GM12878 (cell line): ENCODE measurements around the gene RXRG. TPM values are rescaled to one million over a fixed set of nuclear protein-coding genes. Genes with fewer than 3 reads are reported as not detected.

ENCODE experiments used
- ATAC-seq: fragments of 200-7000 bp; cut with Tn5 transposase; 3 replicates; pipeline ENCODE4 v1.9.1; 2020; ENCODE audit warnings: mild to moderate bottlenecking, moderate library complexity
- BruUV-seq: library from RNA; stranded (reverse); fragments of 400-500 nt; replicated peaks from 2 replicates; lab custom pipeline; 2021; lab: Mats Ljungman, UMichigan
- CTCF ChIA-PET: fragments of 300-600 bp; sonication (Branson Sonifier 250); formaldehyde crosslinking; extraction: SDS; loops from one replicate; lab custom pipeline; 2021; ENCODE audit warnings: inconsistent platforms; lab: Yijun Ruan, JAX
- POLR2A ChIA-PET: fragments of 350-600 bp; formaldehyde crosslinking; extraction: SDS; loops from one replicate; lab custom pipeline; 2021; ENCODE audit warnings: inconsistent platforms; lab: Charles Lee
- RAD21 ChIA-PET: fragments of 300-600 bp; sonication (Branson Sonifier 250); formaldehyde crosslinking; loops from one replicate; lab custom pipeline; 2023; ENCODE audit warnings: antibody characterized with exemption; ENCODE audit not compliant: unreplicated experiment; lab: Charles Lee
- SMC1A ChIA-PET: fragments of 300-600 bp; sonication (Branson Sonifier 250); formaldehyde crosslinking; loops from one replicate; lab custom pipeline; 2023; ENCODE audit not compliant: unreplicated experiment, uncharacterized antibody; lab: Charles Lee
- DNase-seq: peaks from one replicate; pipeline ENCODE4 v3.0.0-alpha.2; 2011; ENCODE audit warnings: low read depth, low spot score
- FAIRE-seq: peaks from 3 replicates; lab custom pipeline; 2011; peaks lifted over from hg19 to GRCh38; lab: Jason Lieb, UNC
- H2AFZ ChIP-seq: 2 replicates; pipeline ENCODE4 v1.6.0; 2011; ENCODE audit warnings: low read depth, low read length, control low read depth; ENCODE audit not compliant: control insufficient read depth
- H3K27ac ChIP-seq: 2 replicates; pipeline ENCODE4 v1.5.1; 2011; ENCODE audit warnings: control low read depth; ENCODE audit not compliant: control insufficient read depth, insufficient read depth
- H3K27me3 ChIP-seq, 2 experiments: replicated peaks in 1 of 2; 2 replicates each; pipeline versions ENCODE4 v1.6.0 to v1.6.1; 2011; ENCODE audit warnings: low read length in 1 of 2; ENCODE audit not compliant: control insufficient read depth in 2 of 2, insufficient read depth in 2 of 2
- H3K36me3 ChIP-seq, 2 experiments: 2 replicates each; pipeline ENCODE4 v1.5.1; 2011; ENCODE audit warnings: low read length in 1 of 2; ENCODE audit not compliant: control insufficient read depth in 2 of 2, insufficient read depth in 2 of 2
- H3K4me1 ChIP-seq: 2 replicates; pipeline ENCODE4 v1.6.1; 2011; ENCODE audit warnings: mild to moderate bottlenecking, low read length, moderate library complexity, mixed read lengths; ENCODE audit not compliant: control insufficient read depth, insufficient read depth
- H3K4me2 ChIP-seq: 2 replicates; pipeline ENCODE4 v1.6.0; 2011; ENCODE audit warnings: control low read depth; ENCODE audit not compliant: control insufficient read depth, insufficient read depth
- H3K4me3 ChIP-seq: fragments of 200-600 bp; sonication (generic); 2 replicates; pipeline ENCODE4 v1.5.1; 2016
- H3K79me2 ChIP-seq: 2 replicates; pipeline ENCODE4 v1.6.0; 2011; ENCODE audit warnings: low read length; ENCODE audit not compliant: control insufficient read depth, insufficient read depth
- H3K9ac ChIP-seq: 2 replicates; pipeline ENCODE4 v1.8.0; 2011; ENCODE audit warnings: low read length, control low read depth, mixed read lengths; ENCODE audit not compliant: control insufficient read depth, insufficient read depth
- H3K9me3 ChIP-seq: replicated peaks from 3 replicates; pipeline ENCODE4 v1.5.1; 2011; ENCODE audit warnings: mild to moderate bottlenecking, low read length; ENCODE audit not compliant: control insufficient read depth, insufficient read depth
- H4K20me1 ChIP-seq: 2 replicates; pipeline ENCODE4 v1.6.0; 2011; ENCODE audit not compliant: control insufficient read depth, insufficient read depth
- BCL11A ChIP-seq: IDR thresholded peaks from 2 replicates; pipeline ENCODE4 v1.6.1; 2011; ENCODE audit warnings: low read depth, low read length
- EGR1 ChIP-seq, 2 experiments: IDR thresholded peaks; 1 replicate in 1 of 2; 2 replicates in 1 of 2; pipeline ENCODE4 v1.6.1; 2011 to 2012; ENCODE audit warnings: low read depth in 2 of 2, low read length in 2 of 2, borderline replicate concordance in 1 of 2, mild to moderate bottlenecking in 1 of 2, moderate library complexity in 1 of 2
- ESRRA ChIP-seq: IDR thresholded peaks from 2 replicates; pipeline ENCODE4 v1.6.1; 2012; ENCODE audit warnings: mild to moderate bottlenecking, low read length, improper control_type of control experiment
- HCFC1 ChIP-seq: fragments of 150-350 bp; IDR thresholded peaks from 2 replicates; pipeline ENCODE4 v1.6.1; 2014; ENCODE audit warnings: low read length
- IRF5 ChIP-seq: fragments of 450-650 bp; IDR thresholded peaks from 2 replicates; pipeline ENCODE4 v1.6.1; 2017; ENCODE audit warnings: borderline replicate concordance
- NR2C1 ChIP-seq: fragments of 450-650 bp; IDR thresholded peaks from 2 replicates; pipeline ENCODE4 v1.6.1; 2017; ENCODE audit warnings: antibody characterized with exemption, mild to moderate bottlenecking, moderate library complexity
- RAD51 ChIP-seq: fragments of 450-650 bp; IDR thresholded peaks from 2 replicates; pipeline ENCODE4 v1.6.1; 2016; ENCODE audit warnings: moderate library complexity, mild to moderate bottlenecking, inconsistent platforms
- SIN3A ChIP-seq: IDR thresholded peaks from 2 replicates; pipeline ENCODE4 v1.6.1; 2012; ENCODE audit warnings: low read depth, low read length, improper control_type of control experiment
- WGBS: methylation state at CpG from one replicate; pipeline ENCODE4 v1.1.6; 2016; ENCODE audit warnings: low lambda C conversion rate; ENCODE audit not compliant: insufficient replicate concordance, insufficient coverage; ENCODE audit errors: missing lambda C conversion rate; 5-methylcytosine and 5-hydroxymethylcytosine counted together
- in situ Hi-C: fragments of 300-500 bp; cut with MboI; formaldehyde crosslinking; loops from 9 replicates; pipeline ENCODE4 v1.14.3; 2018; ENCODE audit warnings: mixed read lengths
- intact Hi-C: fragments of 100-400 bp; cut with micrococcal nuclease; formaldehyde crosslinking; loops from one replicate; pipeline ENCODE4 v1.14.2; 2022; ENCODE audit not compliant: unreplicated experiment
- polyA plus RNA-seq, 11 experiments: library from polyadenylated mRNA; depleted of rRNA in 4 of 11; unstranded in 6 of 11; stranded (reverse) in 5 of 11; fragments of >200 nt; fragmentation: Nextera tagmentation in 4 of 11; fragmentation: Illumina TruSeq in 1 of 11; extraction: Ambion mirVana in 4 of 11; extraction: Trizol in 1 of 11; gene quantifications; 1 replicate in 1 of 11; 2 replicates in 10 of 11; pipeline versions ENCODE4 v1.2.1 to v1.2.3, GENCODE V29; 2011 to 2016; ENCODE audit warnings: inconsistent platforms in 2 of 11, missing spikeins in 2 of 11, low read depth in 1 of 11
- total RNA-seq, 4 experiments: library from RNA; depleted of rRNA in 3 of 4; stranded (reverse); fragments of >200 nt in 3 of 4; fragmentation: Illumina TruSeq in 1 of 4; extraction: Trizol in 1 of 4; gene quantifications; 2 replicates each; pipeline versions ENCODE4 v1.2.1 to v1.2.3, GENCODE V29; 2013 to 2021
- TF ChIP-seq, protein P1 (sequence below): IDR thresholded peaks from 2 replicates; pipeline ENCODE4 v1.6.1; 2012; ENCODE audit warnings: improper control_type of control experiment, low read depth, low read length; ENCODE audit not compliant: insufficient replicate concordance
- TF ChIP-seq, protein P2 (sequence below): fragments of 450-650 bp; formaldehyde crosslinking; IDR thresholded peaks from 2 replicates; pipeline ENCODE4 v1.4.0; 2022; ENCODE audit warnings: mild to moderate bottlenecking, moderate library complexity

RXRG gene
- total and polyA plus RNA-seq, 10 of the 15 experiments (the other 5 are each of a cell fraction or from before 2014, with no cell fraction given) = 0.10 TPM; not detected in 9

DNA sequence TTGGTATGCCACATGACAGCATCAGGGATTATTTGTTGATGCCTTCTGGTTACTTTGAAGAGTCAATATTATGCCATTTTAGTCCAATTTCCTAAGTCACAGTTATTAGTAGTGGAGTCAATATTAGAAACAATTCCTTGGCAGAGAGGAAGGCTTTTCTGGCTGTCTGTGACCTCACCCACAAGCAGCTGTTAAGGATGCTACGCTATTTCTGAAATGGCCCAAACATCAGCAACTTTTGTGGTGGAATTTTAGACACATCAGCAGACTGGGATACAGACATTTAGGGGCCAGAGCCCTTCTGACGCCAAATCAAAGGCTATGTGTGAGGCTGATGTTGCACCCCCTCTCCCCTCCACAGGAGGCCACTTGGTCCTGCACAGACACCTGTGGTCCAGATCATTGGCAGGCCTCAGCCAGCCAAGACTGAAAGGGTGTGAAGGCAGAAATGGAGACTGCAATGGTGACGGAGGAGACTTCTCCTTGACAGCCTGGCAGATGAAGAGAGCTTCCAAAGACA, 9.2 kb upstream of the RXRG start:
- H3K4me1 ChIP-seq = no peaks in the 10 kb centered on the region
- H3K4me3 ChIP-seq = no peak overlapping the region
- in situ Hi-C loops (no loop called here), intact Hi-C loops (no loop called here)
- WGBS = 25% methylated on average over 3 of the region's 3 CpGs
- H3K36me3 ChIP-seq = no peaks in the 10 kb centered on the region
- ChIA-PET CTCF (no interaction called here), RAD21 (no interaction called here), SMC1A (no interaction called here), POLR2A (no interaction called here)
- no peak overlapping the region for H2AFZ ChIP-seq
- H4K20me1 ChIP-seq = no peaks in the 10 kb centered on the region
- H3K4me2 ChIP-seq = no peak overlapping the region
- TF ChIP-seq, protein P1, sequence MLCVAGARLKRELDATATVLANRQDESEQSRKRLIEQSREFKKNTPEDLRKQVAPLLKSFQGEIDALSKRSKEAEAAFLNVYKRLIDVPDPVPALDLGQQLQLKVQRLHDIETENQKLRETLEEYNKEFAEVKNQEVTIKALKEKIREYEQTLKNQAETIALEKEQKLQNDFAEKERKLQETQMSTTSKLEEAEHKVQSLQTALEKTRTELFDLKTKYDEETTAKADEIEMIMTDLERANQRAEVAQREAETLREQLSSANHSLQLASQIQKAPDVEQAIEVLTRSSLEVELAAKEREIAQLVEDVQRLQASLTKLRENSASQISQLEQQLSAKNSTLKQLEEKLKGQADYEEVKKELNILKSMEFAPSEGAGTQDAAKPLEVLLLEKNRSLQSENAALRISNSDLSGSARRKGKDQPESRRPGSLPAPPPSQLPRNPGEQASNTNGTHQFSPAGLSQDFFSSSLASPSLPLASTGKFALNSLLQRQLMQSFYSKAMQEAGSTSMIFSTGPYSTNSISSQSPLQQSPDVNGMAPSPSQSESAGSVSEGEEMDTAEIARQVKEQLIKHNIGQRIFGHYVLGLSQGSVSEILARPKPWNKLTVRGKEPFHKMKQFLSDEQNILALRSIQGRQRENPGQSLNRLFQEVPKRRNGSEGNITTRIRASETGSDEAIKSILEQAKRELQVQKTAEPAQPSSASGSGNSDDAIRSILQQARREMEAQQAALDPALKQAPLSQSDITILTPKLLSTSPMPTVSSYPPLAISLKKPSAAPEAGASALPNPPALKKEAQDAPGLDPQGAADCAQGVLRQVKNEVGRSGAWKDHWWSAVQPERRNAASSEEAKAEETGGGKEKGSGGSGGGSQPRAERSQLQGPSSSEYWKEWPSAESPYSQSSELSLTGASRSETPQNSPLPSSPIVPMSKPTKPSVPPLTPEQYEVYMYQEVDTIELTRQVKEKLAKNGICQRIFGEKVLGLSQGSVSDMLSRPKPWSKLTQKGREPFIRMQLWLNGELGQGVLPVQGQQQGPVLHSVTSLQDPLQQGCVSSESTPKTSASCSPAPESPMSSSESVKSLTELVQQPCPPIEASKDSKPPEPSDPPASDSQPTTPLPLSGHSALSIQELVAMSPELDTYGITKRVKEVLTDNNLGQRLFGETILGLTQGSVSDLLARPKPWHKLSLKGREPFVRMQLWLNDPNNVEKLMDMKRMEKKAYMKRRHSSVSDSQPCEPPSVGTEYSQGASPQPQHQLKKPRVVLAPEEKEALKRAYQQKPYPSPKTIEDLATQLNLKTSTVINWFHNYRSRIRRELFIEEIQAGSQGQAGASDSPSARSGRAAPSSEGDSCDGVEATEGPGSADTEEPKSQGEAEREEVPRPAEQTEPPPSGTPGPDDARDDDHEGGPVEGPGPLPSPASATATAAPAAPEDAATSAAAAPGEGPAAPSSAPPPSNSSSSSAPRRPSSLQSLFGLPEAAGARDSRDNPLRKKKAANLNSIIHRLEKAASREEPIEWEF = no peak
- TF ChIP-seq BCL11A (no peak), SIN3A (no peak), RAD51 (no peak), NR2C1 (no peak), HCFC1 (no peak), EGR1 (IDR thresholded peaks at IDR 0.05; ENCODE audit: borderline replicate concordance in 1 of 2, low read depth in 2 of 2, low read length in 2 of 2) (no peak), IRF5 (no peak), ESRRA (no peak)
- TF ChIP-seq, protein P2, sequence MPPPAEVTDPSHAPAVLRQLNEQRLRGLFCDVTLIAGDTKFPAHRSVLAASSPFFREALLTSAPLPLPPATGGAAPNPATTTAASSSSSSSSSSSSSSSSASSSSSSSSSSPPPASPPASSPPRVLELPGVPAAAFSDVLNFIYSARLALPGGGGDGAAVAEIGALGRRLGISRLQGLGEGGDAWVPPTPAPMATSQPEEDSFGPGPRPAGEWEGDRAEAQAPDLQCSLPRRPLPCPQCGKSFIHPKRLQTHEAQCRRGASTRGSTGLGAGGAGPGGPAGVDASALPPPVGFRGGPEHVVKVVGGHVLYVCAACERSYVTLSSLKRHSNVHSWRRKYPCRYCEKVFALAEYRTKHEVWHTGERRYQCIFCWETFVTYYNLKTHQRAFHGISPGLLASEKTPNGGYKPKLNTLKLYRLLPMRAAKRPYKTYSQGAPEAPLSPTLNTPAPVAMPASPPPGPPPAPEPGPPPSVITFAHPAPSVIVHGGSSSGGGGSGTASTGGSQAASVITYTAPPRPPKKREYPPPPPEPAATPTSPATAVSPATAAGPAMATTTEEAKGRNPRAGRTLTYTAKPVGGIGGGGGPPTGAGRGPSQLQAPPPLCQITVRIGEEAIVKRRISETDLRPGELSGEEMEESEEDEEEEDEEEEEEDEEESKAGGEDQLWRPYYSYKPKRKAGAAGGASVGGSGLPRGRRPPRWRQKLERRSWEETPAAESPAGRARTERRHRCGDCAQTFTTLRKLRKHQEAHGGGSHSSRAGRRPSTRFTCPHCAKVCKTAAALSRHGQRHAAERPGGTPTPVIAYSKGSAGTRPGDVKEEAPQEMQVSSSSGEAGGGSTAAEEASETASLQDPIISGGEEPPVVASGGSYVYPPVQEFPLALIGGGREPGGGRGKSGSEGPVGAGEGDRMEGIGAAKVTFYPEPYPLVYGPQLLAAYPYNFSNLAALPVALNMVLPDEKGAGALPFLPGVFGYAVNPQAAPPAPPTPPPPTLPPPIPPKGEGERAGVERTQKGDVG (CRISPR knock-in tag) = no peak
- no TSS peak for BruUV-seq
- no peak overlapping the region for H3K9ac ChIP-seq
- no peaks in the 10 kb centered on the region for H3K9me3 ChIP-seq
- no peak overlapping the region for H3K27ac ChIP-seq
- no peak for FAIRE-seq
- no peaks in the 10 kb centered on the region for H3K79me2 ChIP-seq
- ATAC-seq = no peak
- DNase-seq = no peak
- no peaks in the 10 kb centered on the region; a peak in 2 of 4 replicates for H3K27me3 ChIP-seq
